Fibroblast of the conjunctiva (primary cell): ENCODE data around the gene GOSR2.
"Not testable (repeated sequence)": the region's sequence is repeated elsewhere in the genome, so short reads cannot be mapped to it uniquely, and the experiment has no call there.

Experiments
- DNase-seq: peaks from one replicate; pipeline ENCODE4 v3.0.0-alpha.2; 2010; ENCODE audit warnings: low read depth

The GOSR2 gene

GRCh38 chr17:46964315-46965265, 41.6 kb downstream of the GOSR2 start:
- DNase-seq, result no peak

- DNase-seq, result no peak
These were observed 45.4 kb downstream of the GOSR2 start for GRCh38 chr17:46968224-46968834.

GRCh38 chr17:46968896-46969295, 45.9 kb downstream of the GOSR2 start:
- no peak for DNase-seq

- no peak for DNase-seq
These were observed 48.8 kb downstream of the GOSR2 start for GRCh38 chr17:46971647-46972300.

- DNase-seq, result no peak
These were observed 49.4 kb downstream of the GOSR2 start for GRCh38 chr17:46972346-46972745.

- no peak for DNase-seq
These were observed 51.1 kb downstream of the GOSR2 start for GRCh38 chr17:46974086-46974485.

GRCh38 chr17:46975287-46975686, 52.3 kb downstream of the GOSR2 start:
- no peak for DNase-seq

- DNase-seq, result no peak
These were observed 53.8 kb downstream of the GOSR2 start for GRCh38 chr17:46976626-46977270.

- DNase-seq, result no peak
These were observed 54.4 kb downstream of the GOSR2 start for GRCh38 chr17:46977348-46977747.

GRCh38 chr17:46977750-46978488, 55.0 kb downstream of the GOSR2 start:
- DNase-seq, result no peak

GRCh38 chr17:46978489-46979146, 55.7 kb downstream of the GOSR2 start:
- no peak for DNase-seq

- no peak for DNase-seq
These were observed 56.3 kb downstream of the GOSR2 start, which contains the start of gene RPRML for GRCh38 chr17:46979147-46979863. Gene RPRML, minus strand, starts transcription at chr17:46979253. Its CDS starts 246 bp downstream, at chr17:46979007.

- no peak for DNase-seq
These were observed 59.6 kb downstream of the GOSR2 start for GRCh38 chr17:46982577-46982976.

GRCh38 chr17:46983782-46984181, 60.8 kb downstream of the GOSR2 start:
- no peak for DNase-seq

- no peak for DNase-seq
These were observed 61.4 kb downstream of the GOSR2 start for GRCh38 chr17:46984341-46984740.

GRCh38 chr17:46984892-46985291, 61.9 kb downstream of the GOSR2 start:
- no peak for DNase-seq

GRCh38 chr17:46986366-46986765, 63.4 kb downstream of the GOSR2 start:
- no peak for DNase-seq

GRCh38 chr17:46987927-46988326, 65.0 kb downstream of the GOSR2 start:
- not testable (repeated sequence) for DNase-seq

- no peak for DNase-seq
These were observed 66.9 kb downstream of the GOSR2 start for GRCh38 chr17:46989637-46990431.
